GM19043 (cell line): ENCODE results near the gene PAQR7.

Experiments
- ATAC-seq: cut with Tn5 transposase; IDR thresholded peaks from one replicate; pipeline ENCODE4 v1.9.1; 2021; ENCODE audit warnings: low read depth; ENCODE audit not compliant: unreplicated experiment

PAQR7 gene

DNA sequence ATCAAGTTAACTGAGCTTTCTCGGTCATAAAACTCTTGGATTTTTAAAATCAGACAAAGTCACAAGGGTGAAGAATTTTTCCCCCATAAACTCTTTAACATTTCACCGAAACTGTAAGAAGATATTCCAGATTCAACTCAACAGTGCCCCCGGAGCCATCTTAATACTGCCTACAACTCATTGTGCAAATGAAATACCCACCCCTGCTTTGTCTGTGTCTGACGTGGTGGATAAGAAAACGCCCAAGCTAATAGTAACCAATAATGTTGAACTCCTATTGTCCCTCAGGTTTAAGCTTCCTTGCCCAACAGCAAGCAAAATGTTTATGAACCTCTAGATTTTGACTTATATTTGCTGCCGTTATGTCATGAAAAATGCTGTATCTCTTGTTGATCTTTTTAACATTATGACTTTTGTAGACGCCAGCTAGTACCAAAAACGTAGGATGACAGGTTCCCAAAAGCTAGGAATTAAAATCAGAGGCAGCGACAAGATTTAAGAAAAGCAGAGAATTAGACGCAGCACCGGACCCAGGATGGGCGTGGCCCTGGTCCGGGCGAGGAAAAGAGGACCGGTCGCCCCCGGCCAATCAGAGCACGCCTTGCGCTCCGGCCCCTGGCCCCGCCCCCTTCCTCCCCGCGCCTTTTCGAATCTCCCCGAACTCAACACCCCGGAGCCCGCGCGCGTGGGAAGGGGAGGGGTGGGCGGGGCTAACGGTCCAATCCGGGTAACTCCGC, 29.6 kb upstream of the PAQR7 start:
- peak; percentile 58 for ATAC-seq

DNA sequence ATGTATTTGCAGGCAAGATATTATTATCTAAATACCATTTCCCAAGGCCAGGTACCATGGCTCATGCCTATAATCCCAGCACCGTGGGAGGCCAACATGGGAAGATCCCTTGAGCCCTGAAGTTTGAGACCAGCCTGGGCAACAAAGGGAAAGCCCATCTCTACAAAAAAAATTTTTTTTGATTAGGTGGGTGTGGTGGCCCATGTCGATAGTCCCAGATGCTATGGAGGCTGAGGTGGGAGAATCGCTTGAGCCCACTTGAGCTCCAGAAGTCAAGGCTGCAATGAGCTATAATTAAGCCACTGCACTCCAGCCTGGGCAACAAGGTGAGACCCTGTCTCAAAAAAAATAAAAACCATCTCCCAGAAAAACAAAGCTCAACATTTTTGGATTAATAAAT, 28.5 kb upstream of the PAQR7 start:
- no peak for ATAC-seq

DNA sequence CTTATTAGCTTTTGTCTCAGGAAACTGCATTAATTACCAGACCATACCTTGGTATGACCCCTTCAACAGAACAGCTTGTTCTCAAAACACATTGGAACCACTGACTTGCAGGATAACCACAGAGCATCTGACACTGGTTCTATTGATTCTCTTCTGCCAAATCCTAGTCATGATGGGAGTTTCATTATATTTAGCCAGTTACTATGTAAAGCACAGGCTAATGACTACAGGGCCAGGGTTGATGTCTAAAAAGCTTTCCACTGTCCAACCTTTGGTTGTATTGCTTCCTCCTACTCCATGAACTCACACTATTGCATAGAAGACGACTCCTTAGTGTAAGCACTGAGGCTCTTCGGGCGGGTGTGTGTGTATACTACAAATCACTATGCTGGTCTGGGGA, 27.0 kb upstream of the PAQR7 start:
- ATAC-seq: no peak

DNA sequence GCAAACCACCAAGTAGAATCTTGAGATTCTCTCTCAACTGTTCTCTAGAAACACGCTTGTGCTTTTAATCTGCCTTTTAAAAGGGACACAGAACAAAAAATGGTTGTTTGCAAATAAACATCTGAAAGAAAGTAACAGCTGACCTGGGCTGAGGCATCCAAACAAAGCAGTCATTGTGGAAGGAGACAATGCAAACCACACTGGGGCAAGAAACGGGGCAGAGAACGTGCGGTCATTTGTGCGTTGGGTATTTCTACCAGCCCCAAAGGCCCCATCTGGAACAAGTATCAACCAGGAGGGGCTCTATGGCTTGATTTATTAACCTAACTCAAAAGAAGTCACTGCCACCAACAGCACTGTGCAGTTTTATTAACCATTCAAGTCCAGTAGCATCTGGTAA, 24.7 kb upstream of the PAQR7 start:
- ATAC-seq: no peak

DNA sequence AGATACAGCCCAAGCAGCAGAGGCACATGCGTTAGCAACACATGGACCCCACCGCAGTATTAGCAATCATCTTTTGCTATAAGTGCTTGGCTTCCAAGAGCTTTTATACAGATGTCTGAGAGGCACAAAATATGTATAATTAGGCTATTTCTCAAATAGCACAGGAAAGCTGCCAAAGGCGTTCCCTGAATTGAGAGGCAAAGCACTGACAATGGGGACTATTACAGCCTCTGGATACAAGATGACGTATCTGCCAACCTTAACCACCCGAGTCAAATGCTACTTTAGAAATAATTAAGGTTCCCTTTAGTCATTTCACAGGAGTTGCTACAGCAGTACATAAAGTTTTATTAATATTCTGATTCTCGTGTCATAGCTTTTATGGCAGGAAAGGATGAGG, 24.3 kb upstream of the PAQR7 start:
- ATAC-seq: no peak

DNA sequence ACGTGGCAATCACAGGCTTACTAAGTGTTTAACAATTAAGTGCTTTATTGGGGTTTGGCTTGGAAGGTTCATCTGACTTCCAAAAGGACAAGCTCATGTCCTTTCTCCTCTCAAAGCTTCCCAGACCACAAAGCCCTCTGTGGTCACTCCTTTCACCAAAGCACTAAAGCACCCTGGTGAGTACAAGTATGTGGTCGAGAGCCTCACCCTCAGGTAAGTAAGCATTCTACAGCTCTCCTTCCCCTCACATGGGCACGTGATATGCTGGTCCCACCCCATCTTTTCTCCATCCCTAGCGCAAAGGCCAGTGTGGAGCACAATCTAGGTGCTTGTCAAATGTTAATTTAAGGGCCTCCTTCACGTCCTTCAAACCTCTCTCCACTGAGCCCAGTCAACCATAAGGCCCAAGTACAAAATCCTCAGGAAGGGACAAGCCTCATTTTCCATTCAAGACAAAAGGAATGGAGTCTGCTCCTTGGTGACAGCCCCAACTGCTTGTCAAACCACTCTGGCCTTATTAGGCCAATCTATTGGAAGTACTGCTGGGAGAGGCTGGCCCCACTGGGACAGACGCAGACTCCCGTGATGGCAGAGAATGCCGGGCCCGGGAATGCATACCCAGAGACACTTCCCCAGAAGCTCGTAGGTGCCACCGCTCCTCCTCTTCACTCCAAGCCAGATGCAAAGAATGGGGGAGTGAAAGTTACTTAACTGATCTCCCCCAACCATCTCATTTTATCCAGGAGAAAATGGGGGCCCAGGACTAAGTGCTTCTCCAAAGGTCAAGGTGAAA, 22.9 kb upstream of the PAQR7 start:
- no peak for ATAC-seq

DNA sequence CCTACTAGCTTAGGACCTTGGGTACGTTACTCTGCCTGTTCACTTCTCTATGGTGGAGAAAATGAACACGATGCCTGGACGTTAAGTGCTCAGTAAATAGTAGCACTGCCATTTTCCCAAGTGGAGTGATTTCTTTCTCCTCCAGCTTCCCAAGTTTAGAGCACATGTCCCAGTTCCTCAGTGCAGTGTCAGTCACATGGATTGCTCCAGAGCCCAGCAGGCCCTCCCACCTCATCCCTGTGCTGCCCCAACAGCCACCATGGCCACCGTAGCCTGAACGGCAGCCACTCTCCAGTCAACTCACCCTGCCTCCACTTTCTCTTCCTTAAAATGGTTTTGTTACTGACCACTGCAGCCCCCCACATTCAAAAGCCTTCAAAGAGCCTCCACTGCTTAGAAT, 22.2 kb upstream of the PAQR7 start:
- no peak for ATAC-seq

DNA sequence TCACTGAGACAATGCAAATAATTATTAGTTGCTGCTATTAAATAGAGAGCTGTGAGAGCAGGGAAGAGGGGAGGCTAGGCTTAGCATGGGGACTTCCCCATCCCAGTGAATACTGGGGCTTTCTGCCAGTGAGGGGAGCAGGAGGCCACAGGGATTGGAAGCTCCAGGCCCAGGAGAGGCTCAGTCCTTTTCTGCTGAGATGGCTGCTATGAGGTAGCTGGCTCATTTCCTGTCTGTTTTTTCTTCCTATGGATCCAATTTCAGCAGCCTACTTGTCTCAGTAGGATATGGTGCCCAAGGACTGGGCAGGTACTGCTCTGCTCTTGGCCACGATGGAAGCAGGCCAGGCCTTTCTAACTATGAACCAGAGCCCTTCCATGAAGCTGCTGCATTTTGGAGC, 20.8 kb upstream of the PAQR7 start:
- no peak for ATAC-seq

DNA sequence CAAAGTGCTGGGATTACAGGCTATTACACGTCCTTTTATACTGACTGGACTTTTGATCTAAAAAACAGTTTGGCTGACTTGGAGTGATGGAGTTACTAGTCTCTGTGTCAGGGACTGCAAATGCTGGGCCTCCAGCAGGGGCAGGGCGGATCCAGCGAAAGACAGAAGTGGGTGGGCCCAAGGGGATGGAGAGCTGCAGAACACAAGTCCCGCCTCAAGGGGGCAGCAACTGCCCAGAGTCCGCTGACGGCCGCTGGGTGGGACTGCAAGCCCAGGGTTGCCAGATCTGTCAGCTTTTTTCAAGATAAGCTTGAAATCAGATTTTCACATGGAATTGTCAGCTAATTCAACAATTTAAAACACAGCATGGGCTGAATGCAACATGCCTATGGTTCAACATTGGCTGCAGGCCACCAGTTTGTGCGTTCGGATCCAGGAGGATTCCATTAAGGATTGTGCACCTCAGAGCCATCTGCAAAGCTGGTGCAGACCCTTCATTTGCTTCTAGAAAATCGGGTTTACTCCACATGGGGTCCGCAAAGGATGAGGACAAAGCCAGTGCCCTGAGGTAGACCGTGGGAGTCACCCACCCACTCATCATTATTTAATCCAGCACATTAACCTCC, 20.0 kb upstream of the PAQR7 start:
- ATAC-seq: peak; percentile 77

DNA sequence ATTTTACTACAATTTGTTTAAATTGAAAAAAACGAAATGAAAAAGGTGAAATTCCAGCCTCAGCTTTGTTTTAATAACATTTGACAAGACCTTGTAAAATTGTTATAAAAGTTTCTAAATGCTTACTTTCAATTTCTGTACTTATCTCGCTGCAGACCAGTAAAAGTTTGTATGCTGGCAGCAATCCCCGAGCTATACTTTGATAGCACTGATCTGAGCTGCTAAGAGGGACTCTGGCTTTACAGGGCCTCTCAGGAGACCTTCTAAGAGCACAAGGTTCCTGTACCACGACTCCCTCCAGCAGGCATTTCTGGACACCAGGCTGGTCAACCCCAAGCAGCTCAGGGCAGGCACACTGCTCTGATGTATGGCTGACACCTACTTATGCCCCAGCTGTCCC, 17.6 kb upstream of the PAQR7 start:
- ATAC-seq: no peak

DNA sequence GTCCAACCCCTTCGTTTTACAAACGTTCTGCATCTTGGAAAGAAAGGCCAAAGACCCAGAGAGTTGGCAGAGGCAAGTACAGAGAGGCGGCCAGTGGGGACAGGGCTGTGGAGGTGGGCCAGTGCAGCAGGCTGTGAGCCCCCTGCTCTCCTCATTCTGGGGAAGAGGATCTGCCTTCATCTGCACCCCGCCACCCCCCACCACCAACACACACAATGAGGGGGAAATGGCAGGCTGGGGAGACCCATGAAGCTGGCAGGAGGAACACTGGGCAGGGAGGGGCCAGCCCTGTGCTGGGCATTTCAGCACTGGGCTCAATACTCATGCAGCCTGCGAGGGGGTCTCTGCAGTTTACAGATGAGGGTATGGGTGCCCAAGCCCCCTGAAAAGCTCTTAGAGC, 16.1 kb upstream of the PAQR7 start:
- no peak for ATAC-seq

DNA sequence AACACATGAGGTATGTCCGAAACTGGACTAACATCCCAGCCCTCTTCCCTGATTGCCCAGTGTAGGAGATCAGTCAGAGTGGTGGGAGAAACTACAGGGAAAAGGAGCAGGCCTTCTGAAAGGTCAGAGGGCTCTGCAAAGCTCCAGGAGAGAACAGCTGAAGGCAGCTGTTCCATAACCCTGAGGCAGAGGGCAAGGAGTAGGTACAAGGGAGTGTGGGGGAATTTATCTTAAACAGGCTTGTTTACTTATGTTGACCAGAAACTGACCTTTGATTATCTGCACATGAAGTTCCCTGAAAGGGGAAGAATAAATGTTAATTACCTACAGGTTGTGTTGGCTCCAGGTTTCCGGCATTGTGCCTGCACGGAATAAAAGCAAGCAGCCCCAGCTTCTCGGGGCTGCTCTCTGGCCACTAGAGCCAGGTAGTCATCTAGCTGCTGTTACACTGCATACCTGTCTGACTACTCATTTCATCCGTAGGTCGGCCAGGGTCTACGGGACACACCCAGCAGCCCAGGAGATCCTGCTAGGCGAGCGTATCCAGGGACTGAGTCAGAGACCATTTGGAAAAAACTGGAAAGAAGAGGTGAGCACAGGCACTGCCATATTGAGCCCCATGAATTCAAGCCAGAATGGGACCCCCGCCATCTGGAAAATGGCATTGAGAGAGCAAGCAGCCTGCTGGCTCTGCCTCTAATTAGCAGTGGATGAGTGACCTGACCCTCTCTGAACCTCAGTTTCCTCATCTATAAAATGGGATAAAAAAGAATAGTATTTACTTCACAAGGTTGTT, 14.9 kb upstream of the PAQR7 start:
- ATAC-seq: no peak

DNA sequence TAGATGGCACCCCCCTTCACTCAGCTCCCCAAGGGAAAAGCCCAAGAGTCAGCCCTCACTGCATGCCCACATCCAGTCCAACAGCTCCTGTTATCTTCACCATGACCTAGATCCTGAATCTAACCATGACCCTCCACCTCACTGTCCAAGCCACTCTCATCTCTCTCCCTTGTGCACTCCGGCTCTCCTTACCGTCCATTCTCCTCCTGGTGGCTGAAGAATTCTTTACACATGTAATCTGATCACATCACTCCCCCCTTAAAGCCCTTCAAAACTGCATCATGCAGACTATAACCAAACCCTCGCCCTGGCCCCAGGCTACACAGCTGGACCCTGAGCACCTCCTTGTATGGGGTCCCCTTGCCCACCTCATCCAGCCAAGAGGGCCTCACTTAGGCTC, 14.0 kb upstream of the PAQR7 start:
- no peak for ATAC-seq

DNA sequence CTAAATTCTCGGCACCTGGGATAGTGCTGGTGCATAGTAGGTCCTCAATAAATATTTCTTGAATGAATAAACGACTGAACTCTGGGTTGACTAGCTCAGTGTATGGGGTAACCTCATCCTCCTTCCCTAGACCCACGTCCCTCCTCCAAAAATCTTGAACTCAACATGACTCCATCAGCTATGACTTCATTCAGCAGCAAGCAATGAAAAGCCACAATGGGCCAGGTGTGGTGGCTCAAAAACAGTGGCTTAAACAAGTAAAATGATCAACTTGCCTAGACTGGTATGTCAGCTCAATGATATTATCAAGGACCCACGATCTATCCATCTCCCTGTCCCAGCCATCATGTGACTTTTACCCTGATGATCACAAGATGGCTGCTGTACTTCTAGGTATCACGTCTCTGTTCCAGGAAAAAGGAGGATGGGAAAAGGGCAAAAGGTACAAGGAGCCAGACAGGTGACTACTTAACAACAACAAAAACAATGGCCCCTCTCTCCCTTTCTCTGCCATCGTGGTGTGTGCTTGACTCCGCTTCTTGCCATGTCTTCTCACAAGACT, 13.0 kb upstream of the PAQR7 start:
- no peak for ATAC-seq

DNA sequence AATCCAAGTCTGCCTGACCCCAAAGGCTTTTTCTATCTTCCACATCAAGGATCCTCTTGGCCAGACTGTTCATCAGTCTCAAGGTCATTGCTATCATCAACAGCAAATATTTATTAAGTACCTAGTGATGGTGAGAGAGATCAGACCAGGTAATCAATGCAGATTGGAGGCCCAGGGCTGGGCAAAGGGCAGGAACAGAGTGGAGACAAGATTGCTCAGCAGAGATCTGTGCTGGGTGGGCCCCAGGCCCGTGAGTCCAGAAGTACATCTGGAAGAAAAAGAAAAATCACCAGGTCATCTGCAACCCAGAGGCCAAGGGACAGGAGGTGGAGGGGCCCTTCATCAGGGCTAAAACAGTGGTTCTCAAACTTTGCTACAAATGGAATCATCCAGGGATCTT, 10.1 kb upstream of the PAQR7 start:
- no peak for ATAC-seq

DNA sequence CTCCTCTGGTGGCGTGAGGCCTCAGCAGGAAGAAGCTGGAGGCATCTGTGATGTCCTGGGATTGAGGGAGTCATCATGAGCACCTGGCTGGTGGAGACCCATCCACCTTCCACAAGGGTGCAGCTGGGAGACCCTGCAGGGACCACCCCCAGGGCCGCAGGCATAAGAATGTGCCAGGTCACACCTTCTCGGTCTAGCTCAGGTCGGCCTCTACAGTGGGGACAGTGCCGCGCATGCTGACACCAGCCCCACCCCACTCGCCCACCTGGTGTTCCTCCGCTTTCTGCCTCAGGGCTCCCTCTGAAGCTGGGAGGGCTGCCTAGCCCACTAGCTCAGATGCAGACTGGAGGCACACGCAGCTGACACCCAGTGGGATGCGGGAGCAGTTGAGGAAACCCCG, 5.8 kb upstream of the PAQR7 start:
- ATAC-seq: no peak

DNA sequence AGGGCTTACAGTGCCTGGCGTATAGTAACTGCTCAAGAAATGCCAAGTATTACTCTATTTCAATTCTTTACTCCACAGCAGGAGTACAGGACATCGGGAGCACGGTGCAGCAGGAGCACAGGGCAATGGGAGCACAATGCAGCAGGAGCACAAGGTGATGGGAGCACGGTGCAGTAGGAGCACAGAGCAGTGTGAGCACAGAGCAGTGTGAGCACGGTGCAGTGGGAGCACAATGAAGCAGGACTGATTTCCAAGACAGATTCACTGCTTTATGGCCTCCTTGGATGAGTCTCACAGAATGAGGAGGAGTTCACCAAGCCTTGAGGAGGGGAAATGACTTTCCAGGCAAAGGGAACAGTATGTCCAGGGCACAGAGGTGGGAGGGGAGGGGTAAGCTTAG, 5.0 kb upstream of the PAQR7 start:
- no peak for ATAC-seq

DNA sequence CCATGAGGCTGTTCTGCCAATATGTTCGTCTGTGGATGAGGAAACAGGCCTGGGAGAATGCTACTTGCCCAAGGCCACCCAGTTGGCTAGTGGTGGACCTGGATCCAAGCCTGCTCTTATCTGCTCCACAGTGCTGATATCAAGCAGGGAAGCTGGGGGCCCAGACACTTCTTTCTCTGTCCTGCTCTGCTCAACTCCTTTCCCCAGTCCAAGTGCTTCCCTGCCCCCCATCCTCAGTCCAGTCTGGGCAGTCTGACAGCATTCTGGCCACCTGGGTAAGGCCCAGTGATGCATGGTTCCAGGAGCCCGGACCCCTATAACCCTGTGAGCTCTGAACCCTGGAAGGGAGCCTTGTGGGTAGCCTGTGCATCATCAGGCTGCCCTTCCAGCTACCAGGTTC, 4.2 kb upstream of the PAQR7 start:
- ATAC-seq: no peak

DNA sequence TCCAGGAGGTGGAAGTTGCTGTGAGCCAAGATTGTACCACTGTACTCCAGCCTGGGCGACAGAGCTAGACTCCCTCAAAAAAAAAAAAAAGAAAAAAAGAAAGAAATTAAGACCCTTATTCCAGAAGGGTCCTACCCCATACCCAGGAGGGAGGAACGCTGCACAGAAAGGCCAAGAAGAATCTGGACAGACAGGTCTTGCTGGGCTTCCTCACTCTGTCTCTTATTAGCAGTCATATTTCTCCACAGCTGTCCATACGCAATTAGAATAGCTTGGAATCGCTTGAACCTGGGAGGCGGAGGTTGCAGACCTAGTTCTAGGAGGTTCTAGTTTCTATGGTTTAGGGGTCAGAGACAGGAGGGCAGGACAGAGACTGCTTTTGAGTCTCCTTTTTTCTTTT, 3.2 kb upstream of the PAQR7 start:
- ATAC-seq: no peak

DNA sequence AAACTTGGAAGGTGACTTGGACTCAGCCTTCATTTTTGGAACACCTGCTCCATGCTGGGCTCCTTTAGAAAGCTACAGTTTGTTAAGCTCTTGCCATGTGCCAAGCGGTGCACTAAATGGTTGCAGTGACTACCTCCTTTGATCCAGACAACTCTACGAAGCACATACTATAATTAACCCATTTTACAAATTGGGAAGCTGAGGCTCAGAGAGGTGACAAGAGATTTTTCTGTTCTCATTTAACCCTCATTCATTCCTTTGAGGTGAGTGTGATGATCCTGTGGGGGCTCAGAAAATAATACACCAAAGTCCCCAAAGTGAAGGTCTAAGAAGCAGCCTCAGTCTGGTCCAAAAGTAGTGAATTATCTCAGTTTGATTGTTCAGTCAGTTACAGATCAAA, 1.6 kb upstream of the PAQR7 start:
- no peak for ATAC-seq

DNA sequence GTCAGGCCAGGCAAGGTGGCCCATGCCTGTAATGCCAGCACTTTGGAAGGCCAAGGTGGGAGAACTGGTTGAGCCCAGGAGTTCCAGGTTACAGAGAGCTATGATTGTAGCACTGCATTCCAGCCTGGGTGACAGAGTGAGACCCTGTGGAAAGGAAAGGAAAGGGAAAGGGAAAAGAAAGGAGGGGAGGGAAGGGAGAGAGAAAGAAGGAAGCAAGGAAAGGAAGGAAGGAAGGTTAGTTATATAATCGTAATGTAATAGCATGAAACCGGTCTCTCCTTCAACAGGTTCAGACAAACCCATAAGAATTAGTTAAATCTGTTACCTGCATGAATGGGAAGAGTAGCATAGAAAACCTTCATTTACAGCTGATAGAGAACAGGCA, 1.2 kb upstream of the PAQR7 start:
- no peak for ATAC-seq
